Heart right ventricle (tissue), 16 donors: ENCODE results near the gene PARP1. TPM values are rescaled to one million over a fixed set of nuclear protein-coding genes. Genes with fewer than 3 reads are reported as not detected.

ENCODE experiments used
- ATAC-seq, 8 donors: fragments of 200-7000 bp; cut with Tn5 transposase; one replicate each; pipeline ENCODE4 v1.9.1; 2020; ENCODE audit warnings: mild to moderate bottlenecking in 8 of 8, moderate library complexity in 8 of 8, moderate number of reproducible peaks in 1 of 8
- DNase-seq, 2 donors: peaks; one replicate each; pipeline ENCODE4 v3.0.0-alpha.2; 2020
- H3K27ac ChIP-seq, 10 donors: fragments of 200-600 bp; sonication (generic) in 2 of 10; one replicate each; pipeline versions ENCODE4 v1.5.0 to v1.8.0; 2020 to 2022; ENCODE audit warnings: mild to moderate bottlenecking in 3 of 10
- H3K27me3 ChIP-seq, 7 donors: fragments of 200-600 bp; one replicate each; pipeline ENCODE4 v1.8.0; 2021 to 2022; ENCODE audit warnings: mild to moderate bottlenecking in 2 of 7
- H3K36me3 ChIP-seq, 9 donors: fragments of 200-600 bp; sonication (generic) in 1 of 9; one replicate each; pipeline versions ENCODE4 v1.5.0 to v1.8.0; 2020 to 2022; ENCODE audit warnings: mild to moderate bottlenecking in 2 of 9
- H3K4me1 ChIP-seq, 9 donors: fragments of 200-600 bp; sonication (generic) in 1 of 9; one replicate each; pipeline versions ENCODE4 v1.5.0 to v1.8.0; 2020 to 2022; ENCODE audit warnings: mild to moderate bottlenecking in 4 of 9
- H3K4me3 ChIP-seq, 10 donors: fragments of 200-600 bp; sonication (generic) in 2 of 10; one replicate each; pipeline versions ENCODE4 v1.5.0 to v1.8.0; 2020 to 2022; ENCODE audit warnings: mild to moderate bottlenecking in 7 of 10, moderate library complexity in 2 of 10
- H3K9me3 ChIP-seq, 11 donors: fragments of 200-600 bp in 10 of 11; sonication (generic) in 2 of 11; one replicate each; pipeline versions ENCODE4 v1.5.0 to v1.8.0; 2013 to 2022; ENCODE audit warnings: mild to moderate bottlenecking in 2 of 11, control low read depth in 1 of 11, moderate library complexity in 1 of 11
- CTCF ChIP-seq, 9 donors: fragments of 200-600 bp; sonication (generic) in 2 of 9; IDR thresholded peaks; one replicate each; pipeline versions ENCODE4 v1.5.0 to v1.8.0; 2021 to 2022; ENCODE audit warnings: antibody characterized with exemption in 9 of 9, mild to moderate bottlenecking in 5 of 9, moderate library complexity in 1 of 9
- WGBS, 2 donors: extraction: QIAGEN DNeasy Blood & Tissue Kit; methylation state at CpG; one replicate each; pipeline ENCODE4 v1.1.7; 2013; ENCODE audit warnings: inconsistent platforms in 1 of 2; 5-methylcytosine and 5-hydroxymethylcytosine counted together
- intact Hi-C, 10 donors: fragments of 100-400 bp; cut with DNase I; formaldehyde crosslinking; loops; one replicate each; pipeline versions ENCODE4 v1.11.1 to v1.14.2; 2022
- polyA plus RNA-seq, 2 donors: library from polyadenylated mRNA; stranded (reverse); fragments of 200-250 nt; gene quantifications; one replicate each; pipeline ENCODE4 v1.2.3, GENCODE V29; 2013
- total RNA-seq, 10 donors: library from RNA; stranded (reverse); fragmentation: NEBNext Ultra II Directional in 3 of 10; extraction: Animal tissue kit (Norgen Biotek cat#: 25700) in 3 of 10; gene quantifications; one replicate each; pipeline versions ENCODE4 v1.2.1 to v1.2.4, GENCODE V29; 2021 to 2023
- donor health status: Arrhythmogenic right ventricular cardiomyopathy.
- donor health status: ischemic (EF 13 %, LVEDD 7.1; RV severe dilation, severe dysfunction).
- donor health status: healthy with polysubstance abuse.
- donor health status: DM: no; HTN: yes; CAD: no.
- donor health status: DM: no; HTN: no; CAD: no.
- donor health status: ischemic (EF 25% LVEDD 6.9; RV normal size, moderate dysfunction).
- donor health status: ischemic (EF 25% LVEDD 5.7; RV mildly dilated, moderate dysfunction).
- donor health status: healthy.
- donor health status: DM: yes; HTN: yes; CAD: no.
- donor health status: Ischemic cardiomyopathy.
- donor health status: ischemic (EF 35%, LVEDD 5.7; RV mildly dilated, moderate dysfunction).
- donor health status: nonischemic (EF 11% LVEDD 7.7; RV severe dilation, severe dysfunction).
- donor health status: DM: yes; HTN: yes; CAD: no.
- donor health status: PGD.
- donor health status: ischemic (EF 29% LVEDD 5.4; RV normal size, mild dysfunction).
- donor health status: nonischemic (EF 23%, LVEDD 6.1; RV moderate dilation, normal function).

Gene PARP1
- total and polyA plus RNA-seq, 12 donors, result 36.1 to 154 (median 110) TPM

- Histone ChIP-seq H3K4me3 (no peak overlapping the region), H3K27me3 (peaks cover 0 to 19% (median 8%) of the 10 kb centered on the region in 7 donors), H3K27ac (no peak overlapping the region), H3K9me3 (no peaks in the 10 kb centered on the region), H3K4me1 (no peaks in the 10 kb centered on the region), H3K36me3 (no peaks in the 10 kb centered on the region)
- intact Hi-C loops, result no loop called here
- 61 to 78% methylated on average over 2 of the region's 2 CpGs for WGBS, 2 donors
- no peak for DNase-seq
- ATAC-seq, result no peak
- TF ChIP-seq CTCF (IDR thresholded peaks at IDR 0.05), result no peak
Measured at GRCh38 chr1:226446094-226446493, 38.2 kb upstream of the PARP1 start.

GRCh38 chr1:226444901-226445300, 37.0 kb upstream of the PARP1 start:
- TF ChIP-seq CTCF (IDR thresholded peaks at IDR 0.05), result no peak
- ATAC-seq, result no peak
- Histone ChIP-seq H3K36me3 (no peaks in the 10 kb centered on the region), H3K4me1 (no peaks in the 10 kb centered on the region), H3K4me3 (no peak overlapping the region), H3K27ac (no peak overlapping the region), H3K27me3 (peaks cover 0 to 19% (median 11%) of the 10 kb centered on the region in 7 donors), H3K9me3 (no peaks in the 10 kb centered on the region)
- intact Hi-C loops, result no loop called here
- no peak for DNase-seq
- WGBS, 2 donors, result 74 to 87% methylated on average over 2 of the region's 2 CpGs

GRCh38 chr1:226443439-226443838, 35.5 kb upstream of the PARP1 start:
- 80 to 84% methylated on average over 3 of the region's 3 CpGs for WGBS, 2 donors
- intact Hi-C loops, result no loop called here
- H3K27ac ChIP-seq, result no peak overlapping the region
- peak in 1 of 8 donors; percentile 77 for ATAC-seq
- DNase-seq, result no peak
- no peaks in the 10 kb centered on the region for H3K36me3 ChIP-seq
- peaks cover 0 to 19% (median 11%) of the 10 kb centered on the region in 7 donors for H3K27me3 ChIP-seq
- H3K9me3 ChIP-seq, result no peaks in the 10 kb centered on the region
- no peak overlapping the region for H3K4me3 ChIP-seq
- no peak for TF ChIP-seq CTCF (IDR thresholded peaks at IDR 0.05)
- H3K4me1 ChIP-seq, result no peaks in the 10 kb centered on the region

- Histone ChIP-seq H3K4me3 (no peak overlapping the region), H3K4me1 (no peaks in the 10 kb centered on the region), H3K27ac (no peak overlapping the region), H3K27me3 (peaks cover 0 to 19% (median 11%) of the 10 kb centered on the region in 7 donors), H3K9me3 (no peaks in the 10 kb centered on the region), H3K36me3 (no peaks in the 10 kb centered on the region)
- ATAC-seq (no peak), DNase-seq (no peak)
- 75 to 81% methylated on average over 6 of the region's 6 CpGs for WGBS, 2 donors
- no peak for TF ChIP-seq CTCF (IDR thresholded peaks at IDR 0.05)
- intact Hi-C loops, result no loop called here
Measured at GRCh38 chr1:226443033-226443432, 35.1 kb upstream of the PARP1 start.
